Neural progenitor cell (in vitro differentiated cells): Measurements from ENCODE around the gene SCYGR4. TPM values are rescaled to one million over a fixed set of nuclear protein-coding genes. Genes with fewer than 3 reads are reported as not detected.

ENCODE experiments used
- DNase-seq: peaks from one replicate; pipeline ENCODE4 v3.0.0-alpha.2; 2016; ENCODE audit warnings: low spot score
- H2AFZ ChIP-seq: fragments of 200-600 bp; sonication (generic); replicated peaks from 2 replicates; pipeline ENCODE4 v1.6.1; 2016; ENCODE audit warnings: antibody characterized with exemption
- H3F3A ChIP-seq: fragments of 200-600 bp; sonication (generic); 2 replicates; pipeline ENCODE4 v1.6.1; 2016; ENCODE audit warnings: antibody characterized with exemption, low read depth
- H3K27ac ChIP-seq: fragments of 200-600 bp; sonication (generic); 2 replicates; pipeline ENCODE4 v1.5.1; 2016; ENCODE audit warnings: mild to moderate bottlenecking
- H3K27me3 ChIP-seq: fragments of 200-600 bp; sonication (generic); 2 replicates; pipeline ENCODE4 v1.6.1; 2016; ENCODE audit warnings: mild to moderate bottlenecking, moderate library complexity
- H3K36me3 ChIP-seq: fragments of 200-600 bp; sonication (generic); 2 replicates; pipeline ENCODE4 v1.5.1; 2016
- H3K4me1 ChIP-seq: fragments of 200-600 bp; sonication (generic); 2 replicates; pipeline ENCODE4 v1.6.1; 2016; ENCODE audit warnings: mixed run types
- H3K4me2 ChIP-seq: fragments of 200-600 bp; sonication (generic); 2 replicates; pipeline ENCODE4 v1.6.1; 2016
- H3K4me3 ChIP-seq: fragments of 200-600 bp; sonication (generic); 2 replicates; pipeline ENCODE4 v1.5.1; 2016
- H3K79me2 ChIP-seq: fragments of 200-600 bp; sonication (generic); 2 replicates; pipeline ENCODE4 v1.6.1; 2016; ENCODE audit warnings: low read depth
- H3K9ac ChIP-seq: fragments of 200-600 bp; sonication (generic); 2 replicates; pipeline ENCODE4 v1.6.1; 2016
- H3K9me3 ChIP-seq: fragments of 200-600 bp; sonication (generic); 2 replicates; pipeline ENCODE4 v1.5.1; 2016; ENCODE audit warnings: low read depth
- H4K20me1 ChIP-seq: fragments of 200-600 bp; sonication (generic); 2 replicates; pipeline ENCODE4 v1.6.1; 2016; ENCODE audit warnings: low read depth
- H3K27ac Mint-ChIP-seq: 3 replicates; pipeline ENCODE4 v1.8.0; 2021; ENCODE audit warnings: mixed read lengths
- H3K27me3 Mint-ChIP-seq: 2 replicates; pipeline ENCODE4 v1.8.0; 2022; ENCODE audit warnings: low read depth, mild to moderate bottlenecking, inconsistent platforms, moderate library complexity, mixed read lengths; ENCODE audit not compliant: insufficient read depth
- H3K36me3 Mint-ChIP-seq: 3 replicates; pipeline ENCODE4 v1.8.0; 2021; ENCODE audit warnings: mixed read lengths
- H3K4me1 Mint-ChIP-seq: 3 replicates; pipeline ENCODE4 v1.8.0; 2021; ENCODE audit warnings: mixed read lengths
- H3K4me3 Mint-ChIP-seq: 3 replicates; pipeline ENCODE4 v1.8.0; 2021; ENCODE audit warnings: mild to moderate bottlenecking, moderate library complexity, mixed read lengths
- H3K9me3 Mint-ChIP-seq: 3 replicates; pipeline ENCODE4 v1.8.0; 2020; ENCODE audit warnings: mixed read lengths
- EZH2 ChIP-seq: fragments of 200-600 bp; sonication (generic); IDR thresholded peaks from 2 replicates; pipeline ENCODE4 v1.6.1; 2017; ENCODE audit warnings: antibody characterized with exemption, mild to moderate bottlenecking, moderate library complexity
- EZH2phosphoT487 ChIP-seq: fragments of 200-600 bp; sonication (generic); IDR thresholded peaks from 2 replicates; pipeline ENCODE4 v1.6.1; 2017; ENCODE audit warnings: antibody characterized with exemption
- total RNA-seq: library from RNA; depleted of rRNA; stranded (reverse); fragments of >200 nt; gene quantifications from 2 replicates; pipeline ENCODE4 v1.2.3, GENCODE V29; 2015; ENCODE audit warnings: low replicate concordance
- TF ChIP-seq, protein P1 (sequence below): fragments of 200-600 bp; sonication (generic); IDR thresholded peaks from 2 replicates; pipeline ENCODE4 v1.5.1; 2017; ENCODE audit warnings: antibody characterized with exemption, mild to moderate bottlenecking

SCYGR4 gene
- total RNA-seq, 1 donor from 2014 or later, result not detected

DNA sequence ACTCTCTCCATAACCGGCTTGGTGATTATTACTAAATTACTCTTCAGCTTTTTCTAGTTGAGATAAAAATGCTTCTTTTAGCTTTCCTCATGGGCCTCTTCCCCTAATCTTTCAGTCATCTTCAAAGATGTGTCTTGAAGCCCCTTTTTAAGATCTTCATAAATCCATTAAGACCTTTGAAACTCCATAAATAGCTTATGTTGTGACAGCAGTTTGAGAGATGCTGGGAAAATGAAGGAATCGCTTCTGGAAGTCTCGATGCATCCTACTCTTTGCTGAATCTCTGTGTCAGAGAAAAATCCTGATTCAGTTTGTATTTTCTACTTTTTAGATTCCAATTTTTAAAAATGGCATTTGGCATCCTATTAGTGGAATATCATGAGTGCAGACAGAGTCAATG, 13.0 kb downstream of the SCYGR4 start:
- H3K4me1 Mint-ChIP-seq, result no peaks in the 10 kb centered on the region
- H3K9me3 Mint-ChIP-seq, result no peaks in the 10 kb centered on the region
- H2AFZ ChIP-seq, result no peak overlapping the region
- no peak overlapping the region for H3K4me3 Mint-ChIP-seq
- no peak overlapping the region for H3K27ac Mint-ChIP-seq
- H3K4me2 ChIP-seq, result no peak overlapping the region
- H3K36me3 Mint-ChIP-seq, result no peaks in the 10 kb centered on the region
- peaks cover 3% of the 10 kb centered on the region for H3K27me3 Mint-ChIP-seq
- H3K36me3 ChIP-seq, result no peaks in the 10 kb centered on the region
- H3K4me1 ChIP-seq, result peaks cover 6% of the 10 kb centered on the region
- no peak for TF ChIP-seq EZH2phosphoT487
- TF ChIP-seq, protein P1, sequence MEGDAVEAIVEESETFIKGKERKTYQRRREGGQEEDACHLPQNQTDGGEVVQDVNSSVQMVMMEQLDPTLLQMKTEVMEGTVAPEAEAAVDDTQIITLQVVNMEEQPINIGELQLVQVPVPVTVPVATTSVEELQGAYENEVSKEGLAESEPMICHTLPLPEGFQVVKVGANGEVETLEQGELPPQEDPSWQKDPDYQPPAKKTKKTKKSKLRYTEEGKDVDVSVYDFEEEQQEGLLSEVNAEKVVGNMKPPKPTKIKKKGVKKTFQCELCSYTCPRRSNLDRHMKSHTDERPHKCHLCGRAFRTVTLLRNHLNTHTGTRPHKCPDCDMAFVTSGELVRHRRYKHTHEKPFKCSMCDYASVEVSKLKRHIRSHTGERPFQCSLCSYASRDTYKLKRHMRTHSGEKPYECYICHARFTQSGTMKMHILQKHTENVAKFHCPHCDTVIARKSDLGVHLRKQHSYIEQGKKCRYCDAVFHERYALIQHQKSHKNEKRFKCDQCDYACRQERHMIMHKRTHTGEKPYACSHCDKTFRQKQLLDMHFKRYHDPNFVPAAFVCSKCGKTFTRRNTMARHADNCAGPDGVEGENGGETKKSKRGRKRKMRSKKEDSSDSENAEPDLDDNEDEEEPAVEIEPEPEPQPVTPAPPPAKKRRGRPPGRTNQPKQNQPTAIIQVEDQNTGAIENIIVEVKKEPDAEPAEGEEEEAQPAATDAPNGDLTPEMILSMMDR, result no peak
- no peak for TF ChIP-seq EZH2
- no peaks in the 10 kb centered on the region for H3F3A ChIP-seq
- no peak overlapping the region for H3K9ac ChIP-seq
- H3K4me3 ChIP-seq, result no peak overlapping the region
- no peak overlapping the region for H3K27ac ChIP-seq
- H3K79me2 ChIP-seq, result no peaks in the 10 kb centered on the region
- H3K9me3 ChIP-seq, result no peaks in the 10 kb centered on the region
- H4K20me1 ChIP-seq, result no peaks in the 10 kb centered on the region
- no peaks in the 10 kb centered on the region for H3K27me3 ChIP-seq
- no peak for DNase-seq

DNA sequence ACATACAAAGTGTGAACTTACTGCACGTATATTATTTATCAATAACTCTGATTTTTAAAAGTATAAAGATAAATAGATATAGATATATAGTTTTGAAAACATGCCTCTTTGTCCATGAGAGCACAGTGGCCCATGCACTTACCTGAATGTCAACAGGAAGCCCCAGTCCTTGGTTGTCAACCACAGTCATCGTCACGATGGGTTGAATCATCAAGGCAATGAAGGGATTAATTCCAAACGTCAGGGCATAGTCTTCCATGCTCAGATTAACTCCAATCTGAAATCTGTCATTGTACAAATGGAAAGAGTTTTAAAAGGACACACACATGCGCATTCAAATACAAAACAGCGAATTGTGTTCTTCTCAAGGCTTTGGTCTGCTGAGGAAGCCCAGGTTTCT, 15.5 kb downstream of the SCYGR4 start:
- Histone ChIP-seq H3K36me3 (no peaks in the 10 kb centered on the region), H3K9me3 (no peaks in the 10 kb centered on the region), H2AFZ (no peak overlapping the region), H3K79me2 (no peaks in the 10 kb centered on the region), H3K27me3 (no peaks in the 10 kb centered on the region), H3K4me1 (peaks cover 6% of the 10 kb centered on the region), H4K20me1 (no peaks in the 10 kb centered on the region), H3F3A (no peaks in the 10 kb centered on the region), H3K4me3 (no peak overlapping the region), H3K9ac (no peak overlapping the region), H3K27ac (no peak overlapping the region), H3K4me2 (no peak overlapping the region)
- Mint-ChIP-seq H3K36me3 (no peaks in the 10 kb centered on the region), H3K4me1 (no peaks in the 10 kb centered on the region), H3K27me3 (peaks cover 5% of the 10 kb centered on the region), H3K4me3 (no peak overlapping the region), H3K9me3 (no peaks in the 10 kb centered on the region), H3K27ac (no peak overlapping the region)
- DNase-seq, result no peak
- TF ChIP-seq EZH2phosphoT487 (no peak), EZH2 (no peak)
- TF ChIP-seq, protein P1, result no peak

DNA sequence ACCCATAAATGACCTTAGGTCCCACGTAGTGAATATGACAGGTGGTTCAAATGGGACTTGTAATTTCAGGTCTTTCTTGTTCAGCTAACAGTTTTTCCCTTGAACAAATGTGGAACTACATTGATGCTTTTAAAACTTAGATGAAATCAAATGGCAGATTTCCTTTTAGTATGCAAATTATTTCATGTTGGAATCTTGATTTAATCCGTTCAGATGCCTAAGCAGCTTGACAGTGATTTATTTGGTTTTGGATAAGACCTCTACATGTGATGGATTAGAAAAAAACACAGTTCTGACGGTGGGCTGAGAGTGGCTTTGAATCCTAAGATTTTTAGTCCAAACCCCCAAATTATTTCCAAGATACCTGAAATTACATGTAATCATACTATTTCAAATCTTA, 16.9 kb downstream of the SCYGR4 start:
- no peak overlapping the region for H3K27ac ChIP-seq
- H3K27me3 Mint-ChIP-seq, result peaks cover 6% of the 10 kb centered on the region
- no peaks in the 10 kb centered on the region for H4K20me1 ChIP-seq
- H3K9me3 ChIP-seq, result no peaks in the 10 kb centered on the region
- no peak overlapping the region for H2AFZ ChIP-seq
- no peak overlapping the region for H3K4me3 Mint-ChIP-seq
- no peaks in the 10 kb centered on the region for H3K4me1 ChIP-seq
- H3K36me3 Mint-ChIP-seq, result no peaks in the 10 kb centered on the region
- H3K9ac ChIP-seq, result no peak overlapping the region
- TF ChIP-seq, protein P1, result no peak
- no peak for TF ChIP-seq EZH2
- no peak for TF ChIP-seq EZH2phosphoT487
- DNase-seq, result no peak
- no peak overlapping the region for H3K27ac Mint-ChIP-seq
- H3K9me3 Mint-ChIP-seq, result no peaks in the 10 kb centered on the region
- no peaks in the 10 kb centered on the region for H3F3A ChIP-seq
- H3K4me1 Mint-ChIP-seq, result no peaks in the 10 kb centered on the region
- no peak overlapping the region for H3K4me3 ChIP-seq
- no peak overlapping the region for H3K4me2 ChIP-seq
- no peaks in the 10 kb centered on the region for H3K27me3 ChIP-seq
- H3K79me2 ChIP-seq, result no peaks in the 10 kb centered on the region
- H3K36me3 ChIP-seq, result no peaks in the 10 kb centered on the region
